ENCODE results near the gene DNAH17. TPM values are rescaled to one million over a fixed set of nuclear protein-coding genes. Genes with fewer than 3 reads are reported as not detected.
A peak's percentile ranks its signal among the peaks of the same experiment; 100 is the strongest.

DNAH17 gene
- polyA plus RNA-seq, 2 donors, result 0.02 to 0.11 TPM

GRCh38 chr17:78539781-78540180 is 37.4 kb downstream of the DNAH17 start:
- 92 to 93% methylated on average over 11 of the region's 11 CpGs for WGBS, 2 donors
- H3K9me3 ChIP-seq (ENCODE audit: control insufficient read depth in 2 of 2, insufficient read depth in 1 of 2, low read depth in 1 of 2, low read length in 1 of 2), result no peaks in the 10 kb centered on the region
- peaks cover 5 to 10% of the 10 kb centered on the region in 2 donors for H3K4me1 ChIP-seq (ENCODE audit: control insufficient read depth in 2 of 2, insufficient read depth in 2 of 2, low read length in 1 of 2)
- no peaks in the 10 kb centered on the region for H3K36me3 ChIP-seq (ENCODE audit: control insufficient read depth in 2 of 2, insufficient read depth in 2 of 2, low read length in 1 of 2)
- no peak overlapping the region for H3K4me3 ChIP-seq (ENCODE audit: low read depth in 1 of 2, low read length in 2 of 2)
- H3K27ac ChIP-seq (ENCODE audit: low read depth in 2 of 2, low read length in 1 of 2), result no peak overlapping the region
- peaks cover 0 to 2% of the 10 kb centered on the region in 2 donors for H3K27me3 ChIP-seq (ENCODE audit: control insufficient read depth in 1 of 2, insufficient read depth in 2 of 2, low read length in 2 of 2)

- Histone ChIP-seq H3K27me3 (ENCODE audit: control insufficient read depth in 1 of 2, insufficient read depth in 2 of 2, low read length in 2 of 2) (peaks cover 0 to 2% of the 10 kb centered on the region in 2 donors), H3K4me1 (ENCODE audit: control insufficient read depth in 2 of 2, insufficient read depth in 2 of 2, low read length in 1 of 2) (peaks cover 12 to 14% of the 10 kb centered on the region in 2 donors), H3K27ac (ENCODE audit: low read depth in 2 of 2, low read length in 1 of 2) (peak overlapping the region in 1 of 2 donors; percentile 63), H3K4me3 (ENCODE audit: low read depth in 1 of 2, low read length in 2 of 2) (no peak overlapping the region), H3K9me3 (ENCODE audit: control insufficient read depth in 2 of 2, insufficient read depth in 1 of 2, low read depth in 1 of 2, low read length in 1 of 2) (no peaks in the 10 kb centered on the region), H3K36me3 (ENCODE audit: control insufficient read depth in 2 of 2, insufficient read depth in 2 of 2, low read length in 1 of 2) (no peaks in the 10 kb centered on the region)
- 70 to 72% methylated on average over 10 of the region's 10 CpGs for WGBS, 2 donors
Observed at GRCh38 chr17:78538033-78538776, 39.0 kb downstream of the DNAH17 start.

GRCh38 chr17:78537217-78537860 is 39.9 kb downstream of the DNAH17 start:
- H3K4me1 ChIP-seq (ENCODE audit: control insufficient read depth in 2 of 2, insufficient read depth in 2 of 2, low read length in 1 of 2), result peaks cover 12 to 20% of the 10 kb centered on the region in 2 donors
- H3K27ac ChIP-seq (ENCODE audit: low read depth in 2 of 2, low read length in 1 of 2), result peak overlapping the region in 1 of 2 donors; percentile 28
- no peaks in the 10 kb centered on the region for H3K27me3 ChIP-seq (ENCODE audit: control insufficient read depth in 1 of 2, insufficient read depth in 2 of 2, low read length in 2 of 2)
- WGBS, 2 donors, result 84 to 88% methylated on average over 20 of the region's 20 CpGs
- no peaks in the 10 kb centered on the region for H3K36me3 ChIP-seq (ENCODE audit: control insufficient read depth in 2 of 2, insufficient read depth in 2 of 2, low read length in 1 of 2)
- H3K4me3 ChIP-seq (ENCODE audit: low read depth in 1 of 2, low read length in 2 of 2), result no peak overlapping the region
- H3K9me3 ChIP-seq (ENCODE audit: control insufficient read depth in 2 of 2, insufficient read depth in 1 of 2, low read depth in 1 of 2, low read length in 1 of 2), result no peaks in the 10 kb centered on the region

GRCh38 chr17:78535273-78536197 is 41.7 kb downstream of the DNAH17 start:
- 31 to 43% methylated on average over 19 of the region's 19 CpGs for WGBS, 2 donors
- no peaks in the 10 kb centered on the region for H3K9me3 ChIP-seq (ENCODE audit: control insufficient read depth in 2 of 2, insufficient read depth in 1 of 2, low read depth in 1 of 2, low read length in 1 of 2)
- H3K27ac ChIP-seq (ENCODE audit: low read depth in 2 of 2, low read length in 1 of 2), result peak overlapping the region in 1 of 2 donors; percentile 62

GRCh38 chr17:78534492-78535272 is 42.5 kb downstream of the DNAH17 start:
- Histone ChIP-seq H3K9me3 (ENCODE audit: control insufficient read depth in 2 of 2, insufficient read depth in 1 of 2, low read depth in 1 of 2, low read length in 1 of 2) (no peaks in the 10 kb centered on the region), H3K4me3 (ENCODE audit: low read depth in 1 of 2, low read length in 2 of 2) (no peak overlapping the region), H3K27ac (ENCODE audit: low read depth in 2 of 2, low read length in 1 of 2) (peak overlapping the region in 1 of 2 donors; percentile 40), H3K36me3 (ENCODE audit: control insufficient read depth in 2 of 2, insufficient read depth in 2 of 2, low read length in 1 of 2) (no peaks in the 10 kb centered on the region), H3K4me1 (ENCODE audit: control insufficient read depth in 2 of 2, insufficient read depth in 2 of 2, low read length in 1 of 2) (peaks cover 14 to 18% of the 10 kb centered on the region in 2 donors), H3K27me3 (ENCODE audit: control insufficient read depth in 1 of 2, insufficient read depth in 2 of 2, low read length in 2 of 2) (no peaks in the 10 kb centered on the region)
- 45 to 56% methylated on average over 6 of the region's 6 CpGs for WGBS, 2 donors

More at GRCh38 chr17:78535273-78536197, 41.7 kb downstream of the DNAH17 start:
- Histone ChIP-seq H3K27me3 (ENCODE audit: control insufficient read depth in 1 of 2, insufficient read depth in 2 of 2, low read length in 2 of 2) (no peaks in the 10 kb centered on the region), H3K4me3 (ENCODE audit: low read depth in 1 of 2, low read length in 2 of 2) (no peak overlapping the region), H3K4me1 (ENCODE audit: control insufficient read depth in 2 of 2, insufficient read depth in 2 of 2, low read length in 1 of 2) (peaks cover 12 to 20% of the 10 kb centered on the region in 2 donors), H3K36me3 (ENCODE audit: control insufficient read depth in 2 of 2, insufficient read depth in 2 of 2, low read length in 1 of 2) (no peaks in the 10 kb centered on the region)

GRCh38 chr17:78532922-78533640 is 44.1 kb downstream of the DNAH17 start:
- Histone ChIP-seq H3K27me3 (ENCODE audit: control insufficient read depth in 1 of 2, insufficient read depth in 2 of 2, low read length in 2 of 2) (no peaks in the 10 kb centered on the region), H3K36me3 (ENCODE audit: control insufficient read depth in 2 of 2, insufficient read depth in 2 of 2, low read length in 1 of 2) (no peaks in the 10 kb centered on the region)
- 70 to 74% methylated on average over 19 of the region's 19 CpGs for WGBS, 2 donors

GRCh38 chr17:78532311-78532710 is 44.9 kb downstream of the DNAH17 start:
- Histone ChIP-seq H3K4me3 (ENCODE audit: low read depth in 1 of 2, low read length in 2 of 2) (no peak overlapping the region), H3K4me1 (ENCODE audit: control insufficient read depth in 2 of 2, insufficient read depth in 2 of 2, low read length in 1 of 2) (peaks cover 14 to 18% of the 10 kb centered on the region in 2 donors), H3K27me3 (ENCODE audit: control insufficient read depth in 1 of 2, insufficient read depth in 2 of 2, low read length in 2 of 2) (no peaks in the 10 kb centered on the region), H3K27ac (ENCODE audit: low read depth in 2 of 2, low read length in 1 of 2) (no peak overlapping the region), H3K9me3 (ENCODE audit: control insufficient read depth in 2 of 2, insufficient read depth in 1 of 2, low read depth in 1 of 2, low read length in 1 of 2) (no peaks in the 10 kb centered on the region), H3K36me3 (ENCODE audit: control insufficient read depth in 2 of 2, insufficient read depth in 2 of 2, low read length in 1 of 2) (no peaks in the 10 kb centered on the region)
- WGBS, 2 donors, result 62 to 68% methylated on average over 5 of the region's 5 CpGs

More at GRCh38 chr17:78532922-78533640, 44.1 kb downstream of the DNAH17 start:
- Histone ChIP-seq H3K27ac (ENCODE audit: low read depth in 2 of 2, low read length in 1 of 2) (no peak overlapping the region), H3K9me3 (ENCODE audit: control insufficient read depth in 2 of 2, insufficient read depth in 1 of 2, low read depth in 1 of 2, low read length in 1 of 2) (no peaks in the 10 kb centered on the region), H3K4me1 (ENCODE audit: control insufficient read depth in 2 of 2, insufficient read depth in 2 of 2, low read length in 1 of 2) (peaks cover 14 to 18% of the 10 kb centered on the region in 2 donors), H3K4me3 (ENCODE audit: low read depth in 1 of 2, low read length in 2 of 2) (no peak overlapping the region)

- 82 to 84% methylated on average over 2 of the region's 2 CpGs for WGBS, 2 donors
- Histone ChIP-seq H3K36me3 (ENCODE audit: control insufficient read depth in 2 of 2, insufficient read depth in 2 of 2, low read length in 1 of 2) (no peaks in the 10 kb centered on the region), H3K27me3 (ENCODE audit: control insufficient read depth in 1 of 2, insufficient read depth in 2 of 2, low read length in 2 of 2) (no peaks in the 10 kb centered on the region), H3K9me3 (ENCODE audit: control insufficient read depth in 2 of 2, insufficient read depth in 1 of 2, low read depth in 1 of 2, low read length in 1 of 2) (no peaks in the 10 kb centered on the region), H3K4me3 (ENCODE audit: low read depth in 1 of 2, low read length in 2 of 2) (no peak overlapping the region), H3K4me1 (ENCODE audit: control insufficient read depth in 2 of 2, insufficient read depth in 2 of 2, low read length in 1 of 2) (peaks cover 14 to 16% of the 10 kb centered on the region in 2 donors), H3K27ac (ENCODE audit: low read depth in 2 of 2, low read length in 1 of 2) (no peak overlapping the region)
Observed at GRCh38 chr17:78530675-78531074, 46.5 kb downstream of the DNAH17 start.

Data from esophagus (tissue), 2 donors.